H1 (cell line): ENCODE results near the gene TBPL2. TPM values are rescaled to one million over a fixed set of nuclear protein-coding genes. Genes with fewer than 3 reads are reported as not detected.

Experiments used
- CTCF ChIA-PET: fragments of 300-600 bp; sonication (Branson Sonifier 250); formaldehyde crosslinking; loops from one replicate; lab custom pipeline; 2021; ENCODE audit not compliant: partially characterized antibody; lab: Charles Lee
- POLR2A ChIA-PET: fragments of 300-600 bp; sonication (Branson Sonifier 250); formaldehyde crosslinking; loops from one replicate; lab custom pipeline; 2021; ENCODE audit warnings: inconsistent platforms; ENCODE audit not compliant: partially characterized antibody; lab: Charles Lee
- DNase-seq, 2 experiments: peaks; one replicate each; pipeline versions ENCODE4 v3.0.0 to v3.0.0-alpha.2; 2010 to 2022; ENCODE audit warnings: low spot score in 2 of 2, low read depth in 1 of 2, mixed read lengths in 1 of 2
- FAIRE-seq: peaks from 2 replicates; lab custom pipeline; 2011; peaks lifted over from hg19 to GRCh38; lab: Jason Lieb, UNC
- H2AFZ ChIP-seq: 2 replicates; pipeline ENCODE4 v1.8.1; 2012; ENCODE audit warnings: low read length, inconsistent platforms
- H2AK5ac ChIP-seq: 2 replicates; pipeline ENCODE4 v1.6.1; 2013; ENCODE audit warnings: low read depth, low read length
- H2BK120ac ChIP-seq: replicated peaks from 2 replicates; pipeline ENCODE3; 2013; ENCODE audit warnings: low read depth, low read length, inconsistent platforms
- H2BK12ac ChIP-seq: 2 replicates; pipeline ENCODE4 v1.6.1; 2013; ENCODE audit warnings: low read depth, low read length
- H2BK15ac ChIP-seq: 2 replicates; pipeline ENCODE4 v1.6.1; 2013; ENCODE audit warnings: low read length
- H2BK20ac ChIP-seq: 2 replicates; pipeline ENCODE4 v1.6.1; 2013; ENCODE audit warnings: low read length
- H2BK5ac ChIP-seq: 2 replicates; pipeline ENCODE4 v1.6.1; 2013; ENCODE audit warnings: low read depth, low read length
- H3K14ac ChIP-seq: 2 replicates; pipeline ENCODE4 v1.6.1; 2013; ENCODE audit warnings: inconsistent platforms; ENCODE audit not compliant: insufficient read length
- H3K18ac ChIP-seq: 2 replicates; pipeline ENCODE4 v1.6.1; 2013; ENCODE audit warnings: low read length; ENCODE audit errors: extremely low read depth
- H3K23ac ChIP-seq: 2 replicates; pipeline ENCODE4 v1.6.1; 2013; ENCODE audit warnings: inconsistent platforms; ENCODE audit not compliant: insufficient read length
- H3K23me2 ChIP-seq: 2 replicates; pipeline ENCODE4 v1.6.1; 2013; ENCODE audit warnings: low read depth, low read length
- H3K27ac ChIP-seq: 2 replicates; pipeline ENCODE4 v1.6.1; 2011; ENCODE audit warnings: low read depth, low read length, inconsistent platforms
- H3K27me3 ChIP-seq, 4 experiments: replicated peaks in 1 of 4; 1 replicate in 1 of 4; 2 replicates in 3 of 4; pipeline versions ENCODE4 v1.6.1 to v1.8.1; 2011 to 2013; ENCODE audit warnings: low read length in 3 of 4, mild to moderate bottlenecking in 3 of 4, inconsistent platforms in 2 of 4, mixed read lengths in 2 of 4, moderate library complexity in 1 of 4; ENCODE audit not compliant: control insufficient read depth in 3 of 4, insufficient read depth in 3 of 4; ENCODE audit errors: extremely low read depth in 1 of 4
- H3K36me3 ChIP-seq, 4 experiments: 2 replicates each; pipeline versions ENCODE4 v1.6.1 to v1.8.1; 2011 to 2013; ENCODE audit warnings: mild to moderate bottlenecking in 4 of 4, low read length in 3 of 4, moderate library complexity in 2 of 4, control low read depth in 1 of 4, inconsistent platforms in 1 of 4; ENCODE audit not compliant: insufficient read depth in 4 of 4, control insufficient read depth in 2 of 4
- H3K4ac ChIP-seq: replicated peaks from 2 replicates; pipeline ENCODE3; 2013; ENCODE audit warnings: low read length, low read depth, mixed read lengths, inconsistent platforms; ENCODE audit not compliant: insufficient read length
- H3K4me1 ChIP-seq, 4 experiments: replicated peaks in 1 of 4; 1 replicate in 1 of 4; 2 replicates in 3 of 4; pipeline versions ENCODE4 v1.6.1 to v1.8.1; 2011 to 2013; ENCODE audit warnings: low read length in 3 of 4, inconsistent platforms in 2 of 4, mixed read lengths in 1 of 4; ENCODE audit not compliant: insufficient read depth in 4 of 4, control insufficient read depth in 3 of 4
- H3K4me2 ChIP-seq, 2 experiments: 2 replicates each; pipeline versions ENCODE4 v1.6.1 to v1.8.1; 2011 to 2013; ENCODE audit warnings: low read depth in 2 of 2, low read length in 2 of 2, control low read depth in 1 of 2, inconsistent platforms in 1 of 2, mild to moderate bottlenecking in 1 of 2; ENCODE audit not compliant: insufficient read depth in 1 of 2
- H3K4me3 ChIP-seq, 4 experiments: fragments of 200-600, 300-600 bp in 1 of 4; sonication (generic), shearing (Covaris generic), sonication (Bioruptor Twin) in 1 of 4; 2 replicates each; pipeline versions ENCODE4 v1.5.1 to v1.8.1; 2011 to 2016; ENCODE audit warnings: low read length in 4 of 4, low read depth in 3 of 4, control low read depth in 2 of 4, inconsistent platforms in 2 of 4, mild to moderate bottlenecking in 2 of 4, mixed read lengths in 1 of 4, moderate library complexity in 1 of 4; ENCODE audit not compliant: insufficient read depth in 2 of 4; ENCODE audit errors: extremely low read depth in 1 of 4
- H3K56ac ChIP-seq: replicated peaks from 2 replicates; pipeline ENCODE3; 2013; ENCODE audit warnings: low read depth, mild to moderate bottlenecking, mixed read lengths, low read length, inconsistent platforms; ENCODE audit not compliant: insufficient read length
- H3K79me1 ChIP-seq: 2 replicates; pipeline ENCODE4 v1.6.1; 2013; ENCODE audit warnings: low read depth, low read length, control low read depth
- H3K79me2 ChIP-seq, 2 experiments: 2 replicates each; pipeline versions ENCODE4 v1.6.1 to v1.8.1; 2012 to 2013; ENCODE audit warnings: low read length in 2 of 2, mild to moderate bottlenecking in 2 of 2, inconsistent platforms in 1 of 2; ENCODE audit not compliant: insufficient read depth in 2 of 2, control insufficient read depth in 1 of 2
- H3K9ac ChIP-seq, 4 experiments: replicated peaks in 1 of 4; 1 replicate in 1 of 4; 2 replicates in 3 of 4; pipeline versions ENCODE4 v1.6.1 to v1.8.1; 2011 to 2013; ENCODE audit warnings: low read depth in 3 of 4, low read length in 3 of 4, control low read depth in 2 of 4, mild to moderate bottlenecking in 2 of 4, moderate library complexity in 2 of 4, inconsistent platforms in 1 of 4; ENCODE audit errors: extremely low read depth in 1 of 4
- H3K9me3 ChIP-seq, 2 experiments: 2 replicates each; pipeline versions ENCODE4 v1.6.1 to v1.8.1; 2012 to 2013; ENCODE audit warnings: mild to moderate bottlenecking in 2 of 2, moderate library complexity in 2 of 2, control low read depth in 1 of 2, inconsistent platforms in 1 of 2, low read depth in 1 of 2, low read length in 1 of 2, mixed read lengths in 1 of 2; ENCODE audit not compliant: insufficient read depth in 2 of 2
- H4K20me1 ChIP-seq, 2 experiments: replicated peaks in 1 of 2; 2 replicates each; pipeline versions ENCODE3 to v1.8.1; 2011 to 2013; ENCODE audit warnings: inconsistent platforms in 2 of 2, low read length in 2 of 2, mild to moderate bottlenecking in 1 of 2; ENCODE audit not compliant: insufficient read depth in 2 of 2, control insufficient read depth in 1 of 2
- H4K5ac ChIP-seq: 2 replicates; pipeline ENCODE4 v1.6.1; 2013; ENCODE audit warnings: low read length, low read depth, mixed read lengths, inconsistent platforms; ENCODE audit not compliant: insufficient read length
- H4K8ac ChIP-seq: 2 replicates; pipeline ENCODE4 v1.8.0; 2013; ENCODE audit warnings: mild to moderate bottlenecking, moderate library complexity, low read length, inconsistent platforms; ENCODE audit not compliant: insufficient read depth; ENCODE audit errors: extremely low read depth
- H4K91ac ChIP-seq: replicated peaks from 2 replicates; pipeline ENCODE3; 2013; ENCODE audit warnings: low read length, mixed read lengths, inconsistent platforms; ENCODE audit not compliant: insufficient read length
- BCL11A ChIP-seq, 2 experiments: IDR thresholded peaks; one replicate each; pipeline ENCODE4 v1.6.1; 2011; ENCODE audit warnings: low read depth in 2 of 2, low read length in 2 of 2, mild to moderate bottlenecking in 2 of 2
- HDAC6 ChIP-seq: IDR thresholded peaks from one replicate; pipeline ENCODE4 v1.7.1; 2012; ENCODE audit warnings: low read depth, mild to moderate bottlenecking, inconsistent platforms, low read length, moderate library complexity
- NANOG ChIP-seq: IDR thresholded peaks from 2 replicates; pipeline ENCODE4 v1.6.1; 2011; ENCODE audit warnings: low read length, low read depth, mild to moderate bottlenecking, inconsistent platforms; ENCODE audit not compliant: insufficient read depth, poor library complexity, severe bottlenecking
- SIRT6 ChIP-seq: IDR thresholded peaks from one replicate; pipeline ENCODE4 v1.7.1; 2012; ENCODE audit warnings: low read length, inconsistent platforms
- WGBS, 2 experiments: shearing (Covaris generic) in 1 of 2; methylation state at CpG; one replicate each; pipeline versions ENCODE4 v1.1.6 to v1.1.7; 2013 to 2015; ENCODE audit warnings: low lambda C conversion rate in 2 of 2, mixed read lengths in 2 of 2, inconsistent platforms in 1 of 2, low coverage in 1 of 2, missing lambda C conversion rate in 1 of 2; ENCODE audit not compliant: insufficient replicate concordance in 2 of 2, insufficient coverage in 1 of 2, insufficient read length in 1 of 2; ENCODE audit errors: extremely low coverage in 1 of 2, missing lambda C conversion rate in 1 of 2; 5-methylcytosine and 5-hydroxymethylcytosine counted together
- polyA plus RNA-seq, 7 experiments: library from polyadenylated mRNA; depleted of rRNA in 3 of 7; stranded (reverse) in 5 of 7; unstranded in 2 of 7; fragments of >200 nt in 5 of 7; fragments of 200-250 nt in 2 of 7; gene quantifications; 1 replicate in 5 of 7; 2 replicates in 1 of 7; 4 replicates in 1 of 7; pipeline versions ENCODE4 v1.2.1 to v1.2.3, GENCODE V29; 2011 to 2013; ENCODE audit warnings: missing spikeins in 2 of 7, mixed read lengths in 2 of 7
- total RNA-seq: library from RNA; stranded (reverse); fragmentation: NEBNext Ultra II Directional; extraction: Animal tissue kit (Norgen Biotek cat#: 25700); gene quantifications from 2 replicates; pipeline ENCODE4 v1.2.1, GENCODE V29; 2021

The TBPL2 gene
- total and polyA plus RNA-seq, 2 of the 8 experiments (the other 6 are each of a cell fraction or from before 2014, with no cell fraction given) = 0.03 TPM; not detected in 1

GRCh38 chr14:55425091-55425490, 15.3 kb downstream of the TBPL2 start:
- Histone ChIP-seq H2BK20ac (no peak overlapping the region), H3K36me3 (no peaks in the 10 kb centered on the region), H4K5ac (no peak overlapping the region), H2BK15ac (no peak overlapping the region), H3K18ac (no peak overlapping the region), H2BK5ac (no peak overlapping the region), H3K56ac (no peak overlapping the region), H3K9ac (no peak overlapping the region), H3K79me1 (no peaks in the 10 kb centered on the region), H2AK5ac (no peak overlapping the region), H3K4ac (no peak overlapping the region), H3K4me1 (peaks cover 0 to 3% (median 0%) of the 10 kb centered on the region in 4 experiments; a peak in 2 of 7 replicates), H3K14ac (no peak overlapping the region), H4K91ac (no peak overlapping the region), H4K8ac (no peak overlapping the region), H3K27ac (no peak overlapping the region), H2BK120ac (no peak overlapping the region), H2BK12ac (no peak overlapping the region), H4K20me1 (no peaks in the 10 kb centered on the region), H3K4me2 (no peak overlapping the region), H3K23me2 (no peaks in the 10 kb centered on the region), H3K23ac (no peak overlapping the region), H2AFZ (no peak overlapping the region), H3K4me3 (no peak overlapping the region), H3K9me3 (no peaks in the 10 kb centered on the region), H3K27me3 (no peaks in the 10 kb centered on the region), H3K79me2 (no peaks in the 10 kb centered on the region)
- 93% methylated on average over 1 of the region's 1 CpG; no CpG with 5 or more reads in 1 of the 2 experiments for WGBS, 2 experiments
- DNase-seq (no peak), FAIRE-seq (no peak)
- ChIA-PET POLR2A (no interaction called here), CTCF (interaction anchor here (0.9 to 5.7 kb wide), 5 partner anchors 9 to 71 kb away, joined by 3 to 65 read pairs (median 3); no protein-coding TSS in a partner anchor)
- TF ChIP-seq SIRT6 (no peak), HDAC6 (no peak), BCL11A (IDR thresholded peaks at IDR 0.05; ENCODE audit: low read depth in 2 of 2, low read length in 2 of 2) (no peak), NANOG (no peak)
